Measurements from ENCODE around the gene LCOR.

GRCh38 chr10:97001183-97001991 lies 169.3 kb downstream of the LCOR start:
- TF ChIP-seq CTCF (conservative IDR thresholded peaks at IDR 0.05; ENCODE audit: low read depth, low read length), result no peak
- TF ChIP-seq CEBPB (IDR thresholded peaks at IDR 0.05; ENCODE audit: low read depth, low read length), result no peak
- no peak for TF ChIP-seq RFX5 (IDR thresholded peaks at IDR 0.05; ENCODE audit: low read depth, low read length)
- no peak for TF ChIP-seq RAD21 (IDR thresholded peaks at IDR 0.05; ENCODE audit: low read length)

Data from IMR-90 (cell line).